ENCODE results near the gene ARHGAP1.

- TF ChIP-seq FOXP2 (optimal IDR thresholded peaks at IDR 0.05; ENCODE audit: borderline replicate concordance, extremely low read depth, extremely low read length, insufficient read depth) (no peak), POLR2AphosphoS5 (IDR thresholded peaks at IDR 0.05; ENCODE audit: low read depth, low read length) (no peak), SIN3A (IDR thresholded peaks at IDR 0.05; ENCODE audit: borderline replicate concordance, insufficient read depth, low read length) (no peak), TAF1 (IDR thresholded peaks at IDR 0.05; ENCODE audit: borderline replicate concordance, insufficient read depth, low read length) (no peak)
- TF ChIP-seq, protein P1, sequence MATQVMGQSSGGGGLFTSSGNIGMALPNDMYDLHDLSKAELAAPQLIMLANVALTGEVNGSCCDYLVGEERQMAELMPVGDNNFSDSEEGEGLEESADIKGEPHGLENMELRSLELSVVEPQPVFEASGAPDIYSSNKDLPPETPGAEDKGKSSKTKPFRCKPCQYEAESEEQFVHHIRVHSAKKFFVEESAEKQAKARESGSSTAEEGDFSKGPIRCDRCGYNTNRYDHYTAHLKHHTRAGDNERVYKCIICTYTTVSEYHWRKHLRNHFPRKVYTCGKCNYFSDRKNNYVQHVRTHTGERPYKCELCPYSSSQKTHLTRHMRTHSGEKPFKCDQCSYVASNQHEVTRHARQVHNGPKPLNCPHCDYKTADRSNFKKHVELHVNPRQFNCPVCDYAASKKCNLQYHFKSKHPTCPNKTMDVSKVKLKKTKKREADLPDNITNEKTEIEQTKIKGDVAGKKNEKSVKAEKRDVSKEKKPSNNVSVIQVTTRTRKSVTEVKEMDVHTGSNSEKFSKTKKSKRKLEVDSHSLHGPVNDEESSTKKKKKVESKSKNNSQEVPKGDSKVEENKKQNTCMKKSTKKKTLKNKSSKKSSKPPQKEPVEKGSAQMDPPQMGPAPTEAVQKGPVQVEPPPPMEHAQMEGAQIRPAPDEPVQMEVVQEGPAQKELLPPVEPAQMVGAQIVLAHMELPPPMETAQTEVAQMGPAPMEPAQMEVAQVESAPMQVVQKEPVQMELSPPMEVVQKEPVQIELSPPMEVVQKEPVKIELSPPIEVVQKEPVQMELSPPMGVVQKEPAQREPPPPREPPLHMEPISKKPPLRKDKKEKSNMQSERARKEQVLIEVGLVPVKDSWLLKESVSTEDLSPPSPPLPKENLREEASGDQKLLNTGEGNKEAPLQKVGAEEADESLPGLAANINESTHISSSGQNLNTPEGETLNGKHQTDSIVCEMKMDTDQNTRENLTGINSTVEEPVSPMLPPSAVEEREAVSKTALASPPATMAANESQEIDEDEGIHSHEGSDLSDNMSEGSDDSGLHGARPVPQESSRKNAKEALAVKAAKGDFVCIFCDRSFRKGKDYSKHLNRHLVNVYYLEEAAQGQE (IDR thresholded peaks at IDR 0.05; ENCODE audit: insufficient read depth in 1 of 2, low read depth in 2 of 2, low read length in 2 of 2): no peak
These were observed 30.7 kb downstream of the ARHGAP1 start for GRCh38 chr11:46669711-46670139.
